ENCODE data around the gene NOD1.

DNA sequence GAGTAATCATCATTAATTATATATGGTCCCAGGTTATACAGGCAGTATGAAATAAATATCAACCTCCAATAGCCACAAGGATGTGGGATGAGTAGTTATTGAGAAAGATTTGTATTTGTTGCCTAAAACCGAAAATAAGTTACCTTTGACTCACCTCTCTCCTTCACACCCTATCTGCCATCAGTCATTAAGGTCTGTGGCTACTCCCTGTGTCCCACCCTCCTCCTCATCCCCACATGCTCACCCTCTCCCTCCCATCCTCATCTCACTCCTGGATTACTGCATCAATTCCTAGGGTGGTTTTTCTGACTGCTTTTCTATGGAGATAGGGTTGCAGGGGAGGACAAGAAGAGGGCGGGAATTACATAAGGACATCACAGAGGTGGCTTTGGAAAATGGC is 35.2 kb upstream of the NOD1 start:
- TF ChIP-seq POLR2A (IDR thresholded peaks at IDR 0.05) (no peak), CTCF (IDR thresholded peaks at IDR 0.05) (no peak)
